T-helper 1 cell treated with Interleukin-12 subunit alpha and Interleukin-12 subunit beta and Interleukin-4 antibody, amounts not matched to agents 30 μg/mL and 1 μg/mL, for 36 hours (primary cell): ENCODE data around the gene CHKA.

Experiments
- H3K27ac Mint-ChIP-seq: one replicate; pipeline ENCODE4 v1.8.0; 2021; ENCODE audit warnings: mild to moderate bottlenecking, mixed read lengths
- H3K27me3 Mint-ChIP-seq: one replicate; pipeline ENCODE4 v1.8.0; 2021; ENCODE audit warnings: low read depth, mixed read lengths
- H3K36me3 Mint-ChIP-seq: one replicate; pipeline ENCODE4 v1.8.0; 2021; ENCODE audit warnings: low read depth, mixed read lengths
- H3K4me1 Mint-ChIP-seq: one replicate; pipeline ENCODE4 v1.8.0; 2021; ENCODE audit warnings: low read depth, mixed read lengths
- H3K4me3 Mint-ChIP-seq: one replicate; pipeline ENCODE4 v1.8.0; 2021; ENCODE audit warnings: mild to moderate bottlenecking, moderate library complexity, mixed read lengths
- H3K9me3 Mint-ChIP-seq: one replicate; pipeline ENCODE4 v1.8.0; 2021; ENCODE audit warnings: mixed read lengths

Gene CHKA

GRCh38 chr11:68043029-68043348 lies 78.2 kb downstream of the CHKA start:
- Mint-ChIP-seq H3K9me3 (no peaks in the 10 kb centered on the region), H3K27me3 (no peaks in the 10 kb centered on the region), H3K27ac (no peak overlapping the region), H3K4me3 (no peak overlapping the region), H3K36me3 (peaks cover 2% of the 10 kb centered on the region), H3K4me1 (peaks cover 10% of the 10 kb centered on the region)

DNA sequence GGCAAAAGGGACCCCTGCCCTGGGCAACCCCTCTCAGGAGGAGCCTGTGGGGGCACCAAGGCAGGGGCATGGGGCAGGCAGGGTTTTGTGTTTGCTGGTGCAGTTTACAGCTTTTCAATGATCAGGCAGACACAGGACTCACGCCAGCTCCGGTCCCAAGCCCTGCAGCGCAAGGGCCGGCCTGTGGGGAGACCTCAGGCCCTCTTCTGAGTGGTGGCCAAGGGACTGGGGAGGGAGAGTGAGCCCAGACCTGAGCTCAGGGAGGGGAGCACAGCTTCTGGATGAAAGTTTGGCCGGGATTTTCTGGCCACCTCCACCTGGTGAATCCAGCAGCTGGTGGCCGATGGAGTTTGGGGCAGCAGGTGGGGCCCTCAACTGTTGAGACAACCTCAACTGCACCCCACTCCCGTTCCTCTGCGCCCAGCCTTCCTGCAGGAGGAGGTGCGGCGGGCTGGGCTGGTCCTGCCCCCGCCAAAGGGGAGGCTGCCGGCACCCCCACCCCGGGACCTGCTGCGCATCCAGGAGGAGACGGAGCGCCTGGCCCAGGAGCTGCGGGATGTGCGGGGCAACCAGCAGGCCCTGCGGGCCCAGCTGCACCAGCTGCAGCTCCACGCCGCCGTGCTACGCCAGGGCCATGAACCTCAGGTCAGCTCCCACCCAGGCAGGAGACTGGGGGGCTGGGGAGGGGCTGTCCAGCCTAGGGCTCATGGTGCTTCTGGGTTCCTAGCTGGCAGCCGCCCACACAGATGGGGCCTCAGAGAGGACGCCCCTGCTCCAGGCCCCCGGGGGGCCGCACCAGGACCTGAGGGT lies 78.8 kb downstream of the CHKA start:
- H3K9me3 Mint-ChIP-seq: no peaks in the 10 kb centered on the region
- no peaks in the 10 kb centered on the region for H3K27me3 Mint-ChIP-seq
- peaks cover 2% of the 10 kb centered on the region for H3K36me3 Mint-ChIP-seq
- no peak overlapping the region for H3K27ac Mint-ChIP-seq
- no peak overlapping the region for H3K4me3 Mint-ChIP-seq
- H3K4me1 Mint-ChIP-seq: peaks cover 11% of the 10 kb centered on the region

GRCh38 chr11:68041617-68042218 lies 79.5 kb downstream of the CHKA start:
- Mint-ChIP-seq H3K4me3 (peak overlapping the region; percentile 34), H3K9me3 (no peaks in the 10 kb centered on the region), H3K36me3 (peaks cover 4% of the 10 kb centered on the region), H3K27ac (peak overlapping the region; percentile 41), H3K27me3 (no peaks in the 10 kb centered on the region), H3K4me1 (peaks cover 18% of the 10 kb centered on the region)

DNA sequence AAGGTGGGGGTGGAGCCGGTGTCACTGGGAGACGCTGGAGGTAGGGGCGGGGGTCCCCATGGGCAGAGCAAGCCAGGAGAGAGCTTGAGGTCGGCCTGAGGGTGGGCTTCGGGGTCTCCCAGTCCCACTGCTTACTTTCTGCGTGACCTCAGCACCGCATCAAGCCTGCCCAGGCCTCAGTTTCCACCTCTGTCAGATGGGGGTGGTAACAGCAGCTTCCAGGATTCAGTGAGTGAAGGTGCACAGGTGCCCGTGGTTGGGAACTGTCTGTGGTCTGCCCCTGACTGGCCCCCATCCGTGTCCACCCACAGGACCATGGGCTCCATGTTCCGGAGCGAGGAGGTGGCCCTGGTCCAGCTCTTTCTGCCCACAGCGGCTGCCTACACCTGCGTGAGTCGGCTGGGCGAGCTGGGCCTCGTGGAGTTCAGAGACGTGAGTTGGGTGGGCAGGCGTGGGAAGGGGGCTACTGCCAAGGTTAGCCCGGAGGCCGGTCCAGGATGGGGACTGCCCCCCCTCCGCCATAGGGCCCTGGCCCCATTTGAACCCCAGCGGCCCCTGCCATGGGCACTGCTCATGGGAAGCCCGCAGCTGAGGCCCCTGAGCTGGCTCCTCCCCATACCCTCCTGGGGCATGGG lies 80.1 kb downstream of the CHKA start:
- H3K27ac Mint-ChIP-seq: peak overlapping the region; percentile 91
- H3K36me3 Mint-ChIP-seq: peaks cover 4% of the 10 kb centered on the region
- peak overlapping the region; percentile 90 for H3K4me3 Mint-ChIP-seq
- H3K4me1 Mint-ChIP-seq: peaks cover 20% of the 10 kb centered on the region
- H3K9me3 Mint-ChIP-seq: no peaks in the 10 kb centered on the region
- no peaks in the 10 kb centered on the region for H3K27me3 Mint-ChIP-seq

DNA sequence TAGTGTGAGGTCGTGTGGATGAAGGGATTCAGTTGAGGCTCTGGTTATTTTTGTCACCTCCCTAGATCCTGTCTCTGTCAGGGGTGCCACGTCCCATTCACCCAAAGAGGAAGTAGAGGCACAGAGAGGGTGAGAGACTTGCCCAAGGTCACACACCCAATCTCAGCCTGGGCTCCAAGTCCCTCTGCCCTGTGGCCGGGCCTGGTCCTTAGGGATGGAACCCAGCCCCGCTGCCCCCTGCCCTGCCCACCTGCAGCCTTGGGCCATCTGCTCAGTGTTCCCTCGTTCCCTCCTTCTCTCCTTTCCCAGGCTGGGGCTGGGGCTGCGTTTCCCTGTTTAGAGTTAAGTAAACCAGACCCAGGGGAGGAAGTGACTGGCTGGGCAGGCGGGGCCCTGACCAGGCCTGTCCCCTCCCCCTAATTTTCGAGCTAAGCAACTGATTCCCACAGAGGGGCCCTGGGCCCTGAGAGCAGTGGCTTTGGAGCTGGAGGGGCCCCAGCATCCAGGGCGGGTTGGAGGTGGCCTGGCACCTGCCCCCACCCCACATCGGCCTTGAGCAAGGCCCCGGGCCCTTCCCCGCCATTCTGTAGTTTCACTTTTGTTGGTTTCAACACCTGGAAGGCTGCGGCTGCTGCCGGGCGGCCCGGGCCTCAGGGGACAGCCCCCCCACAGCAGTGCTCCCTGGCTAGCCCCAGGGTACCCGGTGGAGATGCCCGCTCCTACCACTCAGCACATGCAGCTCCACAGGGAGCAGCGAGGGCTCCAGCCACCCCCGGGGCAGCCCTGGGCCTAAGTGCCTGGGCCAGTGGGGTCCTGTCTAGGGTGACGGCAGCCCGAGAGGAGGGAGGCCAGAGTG lies 80.9 kb downstream of the CHKA start:
- peak overlapping the region; percentile 90 for H3K4me3 Mint-ChIP-seq
- H3K36me3 Mint-ChIP-seq: peaks cover 4% of the 10 kb centered on the region
- H3K27me3 Mint-ChIP-seq: no peaks in the 10 kb centered on the region
- peak overlapping the region; percentile 91 for H3K27ac Mint-ChIP-seq
- peaks cover 20% of the 10 kb centered on the region for H3K4me1 Mint-ChIP-seq
- no peaks in the 10 kb centered on the region for H3K9me3 Mint-ChIP-seq

DNA sequence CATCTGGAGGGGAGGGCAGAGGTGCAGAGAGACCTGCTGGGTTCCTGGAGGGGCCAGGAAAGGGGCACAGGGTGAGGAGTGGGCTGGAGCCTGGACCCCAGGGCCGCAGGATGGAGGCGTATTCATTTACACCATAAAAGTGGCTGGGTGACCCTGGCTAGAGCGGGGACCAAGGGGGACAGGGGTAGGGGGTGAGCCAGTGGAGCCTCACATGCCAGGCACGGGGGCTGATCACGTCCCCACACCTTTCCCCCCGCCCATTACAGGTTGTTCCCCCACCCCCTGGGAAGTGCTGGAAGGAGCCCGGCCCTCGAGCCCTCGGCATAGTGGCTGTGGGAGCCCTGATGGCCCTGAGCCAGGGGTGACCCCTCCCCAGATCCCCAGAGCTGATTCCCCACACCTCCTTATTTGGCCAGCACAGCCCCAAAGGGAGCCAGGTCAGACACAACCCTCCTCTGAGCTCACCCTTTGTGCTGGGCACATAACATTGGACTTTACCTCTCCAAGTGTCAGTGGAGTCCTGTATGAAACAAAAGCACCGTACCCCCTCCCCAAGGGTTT lies 81.6 kb downstream of the CHKA start:
- H3K4me3 Mint-ChIP-seq: peak overlapping the region; percentile 90
- peaks cover 20% of the 10 kb centered on the region for H3K4me1 Mint-ChIP-seq
- peak overlapping the region; percentile 91 for H3K27ac Mint-ChIP-seq

DNA sequence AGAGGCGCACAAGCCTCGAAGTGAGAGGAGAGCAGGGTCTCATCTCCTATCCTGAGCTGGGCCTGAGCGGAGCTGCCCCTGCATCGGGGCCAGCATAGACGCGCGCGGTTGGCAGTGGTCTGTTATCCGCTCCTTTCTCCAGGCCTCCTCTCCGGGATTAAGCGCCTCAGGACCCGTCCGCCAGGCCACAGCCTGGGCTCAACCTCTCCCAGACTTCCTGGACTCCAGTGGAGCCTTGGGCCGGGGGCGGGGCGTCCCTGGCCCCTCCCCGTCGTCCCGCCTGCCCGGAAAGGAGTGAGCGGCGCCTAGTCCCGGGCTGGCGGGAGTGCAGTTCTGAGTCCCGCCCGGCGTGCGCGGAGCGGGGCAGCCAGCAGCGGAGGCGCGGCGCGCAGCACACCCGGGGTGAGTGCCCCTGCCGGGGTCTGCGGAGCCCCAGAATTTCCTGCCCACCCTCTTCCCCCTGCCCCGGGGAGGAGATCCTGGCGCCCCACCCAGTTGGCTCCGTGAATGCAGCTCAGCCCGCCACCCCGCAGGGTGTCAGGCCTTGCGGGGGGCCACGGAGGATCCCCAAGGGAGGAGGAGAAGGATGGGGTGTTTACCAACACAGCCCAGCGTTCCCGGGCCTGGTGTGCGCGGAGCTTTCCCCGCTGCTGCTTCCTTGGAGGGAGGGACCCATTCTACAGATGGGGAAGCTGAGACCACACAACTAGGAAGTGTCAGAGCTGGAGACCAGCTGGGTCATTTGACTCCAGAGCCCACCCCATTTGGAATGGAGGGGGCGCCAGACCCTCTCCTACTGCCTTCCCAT lies 82.3 kb downstream of the CHKA start, which contains the start of gene TCIRG1:
TCIRG1 (plus strand) TSS at position 308 of the 808 bp plus-strand sequence. CDS start 2,247 bp downstream, outside the sequence.
- peaks cover 5% of the 10 kb centered on the region for H3K36me3 Mint-ChIP-seq
- no peaks in the 10 kb centered on the region for H3K27me3 Mint-ChIP-seq
- H3K4me3 Mint-ChIP-seq: peak within 1 kb of the TSS; percentile 90
- no peaks in the 10 kb centered on the region for H3K9me3 Mint-ChIP-seq
- peaks cover 20% of the 10 kb centered on the region for H3K4me1 Mint-ChIP-seq
- H3K27ac Mint-ChIP-seq: peak within 1 kb of the TSS; percentile 91

More for the DNA sequence above, 81.6 kb downstream of the CHKA start:
- Mint-ChIP-seq H3K27me3 (no peaks in the 10 kb centered on the region), H3K36me3 (peaks cover 4% of the 10 kb centered on the region), H3K9me3 (no peaks in the 10 kb centered on the region)

DNA sequence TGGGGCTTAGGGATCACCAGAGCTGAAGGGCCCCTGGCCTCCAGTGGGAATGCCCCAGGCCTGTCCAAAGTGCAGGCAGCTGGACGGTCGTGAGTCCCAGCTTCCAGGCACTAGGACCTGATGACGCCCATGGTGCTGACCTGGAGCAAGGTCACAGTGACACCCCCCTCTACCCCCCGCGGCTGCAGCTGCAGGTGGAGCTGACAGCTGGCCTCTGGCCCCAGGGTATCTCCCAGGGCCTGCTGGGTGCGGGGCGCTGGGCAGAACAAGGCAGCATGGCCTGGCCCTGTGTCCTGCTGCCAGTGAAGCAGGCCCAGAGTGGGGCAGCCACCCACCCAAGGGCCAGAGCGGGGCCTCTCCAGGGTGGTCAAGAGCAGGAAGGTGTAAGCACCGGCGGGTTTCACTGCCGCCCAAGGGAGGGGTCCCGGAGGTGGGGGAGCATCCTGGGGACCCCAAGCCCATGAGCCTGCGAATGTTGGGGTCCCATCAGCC lies 82.9 kb downstream of the CHKA start:
- Mint-ChIP-seq H3K4me1 (peaks cover 20% of the 10 kb centered on the region), H3K4me3 (peak overlapping the region; percentile 90), H3K27me3 (no peaks in the 10 kb centered on the region), H3K36me3 (peaks cover 7% of the 10 kb centered on the region), H3K9me3 (no peaks in the 10 kb centered on the region), H3K27ac (no peak overlapping the region)

DNA sequence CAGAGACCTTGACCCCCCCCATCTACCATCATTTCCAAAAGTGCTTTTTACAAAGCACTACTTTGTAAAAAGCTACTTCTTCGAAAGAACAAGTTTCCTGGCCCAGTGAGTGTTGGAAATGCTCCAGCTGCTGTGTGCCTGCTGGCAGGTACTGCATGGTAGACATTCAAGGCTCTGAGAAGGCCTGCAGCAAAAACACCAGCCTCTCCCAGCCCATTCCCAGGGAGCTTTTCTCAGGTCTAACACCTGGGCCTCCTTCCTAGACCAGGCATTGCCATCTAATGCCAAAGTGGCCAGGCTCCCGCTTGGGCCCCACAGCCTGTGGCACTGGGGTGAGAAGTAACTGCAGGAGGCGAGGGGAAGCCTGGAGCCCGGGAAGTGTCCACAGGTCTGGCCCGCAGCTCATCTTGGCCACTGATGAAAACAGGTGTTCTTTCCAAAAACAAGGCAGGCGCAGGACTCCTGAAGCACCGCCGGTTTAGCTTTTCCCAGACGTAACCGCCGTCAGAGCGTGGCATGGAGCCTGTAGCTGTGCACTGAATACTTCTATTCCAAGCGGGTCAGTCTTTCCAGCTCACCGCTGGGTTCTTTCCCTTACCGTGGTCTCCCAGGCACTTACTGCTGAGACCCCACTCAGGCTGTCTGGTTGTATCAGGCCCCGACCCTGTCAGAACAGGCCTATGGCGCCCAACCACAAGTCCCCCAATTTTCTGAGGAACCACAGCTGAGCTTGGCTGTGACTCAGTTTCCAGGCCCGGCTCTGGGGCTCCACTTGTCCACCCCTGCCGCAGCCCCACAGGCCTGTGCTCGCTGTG lies 83.6 kb downstream of the CHKA start:
- H3K27ac Mint-ChIP-seq: peak overlapping the region; percentile 72
- peaks cover 20% of the 10 kb centered on the region for H3K4me1 Mint-ChIP-seq
- peaks cover 7% of the 10 kb centered on the region for H3K36me3 Mint-ChIP-seq
- no peaks in the 10 kb centered on the region for H3K9me3 Mint-ChIP-seq
- no peaks in the 10 kb centered on the region for H3K27me3 Mint-ChIP-seq
- H3K4me3 Mint-ChIP-seq: peak overlapping the region; percentile 40

DNA sequence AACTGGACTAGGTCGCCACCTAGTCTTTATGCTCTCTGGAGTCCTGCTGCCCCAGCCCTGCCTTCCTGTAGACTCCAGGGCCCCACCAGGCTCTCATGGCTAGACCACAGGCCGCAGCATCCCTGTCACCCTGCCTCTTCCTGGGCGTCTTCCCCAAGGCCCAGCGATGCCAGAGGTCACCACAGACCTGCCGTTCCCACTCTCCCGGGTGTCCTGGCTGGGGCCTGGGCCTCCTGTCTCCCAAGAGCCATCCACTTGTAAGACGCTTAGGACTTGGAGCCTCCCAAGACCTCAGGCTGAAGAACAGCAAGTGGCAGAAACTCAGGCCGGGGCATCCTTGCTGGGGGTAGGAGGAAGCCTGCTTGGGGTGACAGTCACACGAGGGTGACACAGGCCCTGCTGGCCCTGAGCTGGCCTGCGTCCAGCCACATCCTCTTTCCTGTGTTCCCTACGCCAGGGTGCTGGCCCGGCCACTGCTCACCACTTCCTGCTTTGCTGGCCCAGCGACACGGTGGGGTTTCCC lies 84.4 kb downstream of the CHKA start:
- H3K27ac Mint-ChIP-seq: peak overlapping the region; percentile 72
- no peaks in the 10 kb centered on the region for H3K27me3 Mint-ChIP-seq
- peaks cover 20% of the 10 kb centered on the region for H3K4me1 Mint-ChIP-seq
- no peaks in the 10 kb centered on the region for H3K9me3 Mint-ChIP-seq
- no peak overlapping the region for H3K4me3 Mint-ChIP-seq
- H3K36me3 Mint-ChIP-seq: peaks cover 7% of the 10 kb centered on the region

- H3K9me3 Mint-ChIP-seq: no peaks in the 10 kb centered on the region
- H3K4me1 Mint-ChIP-seq: peaks cover 22% of the 10 kb centered on the region
- H3K27ac Mint-ChIP-seq: no peak overlapping the region
- no peak overlapping the region for H3K4me3 Mint-ChIP-seq
- peaks cover 8% of the 10 kb centered on the region for H3K36me3 Mint-ChIP-seq
- H3K27me3 Mint-ChIP-seq: no peaks in the 10 kb centered on the region
Observed at GRCh38 chr11:68036141-68036716, 85.0 kb downstream of the CHKA start.

- H3K27ac Mint-ChIP-seq: no peak overlapping the region
- H3K4me1 Mint-ChIP-seq: peaks cover 22% of the 10 kb centered on the region
- no peaks in the 10 kb centered on the region for H3K9me3 Mint-ChIP-seq
- H3K36me3 Mint-ChIP-seq: peaks cover 8% of the 10 kb centered on the region
- H3K27me3 Mint-ChIP-seq: no peaks in the 10 kb centered on the region
- no peak overlapping the region for H3K4me3 Mint-ChIP-seq
Observed at GRCh38 chr11:68035266-68035876, 85.8 kb downstream of the CHKA start.
